Inflammatory macrophage treated with lipopolysaccharide for 4 hours (primary cell): Measurements from ENCODE around the gene BDH2.

Source experiments
- DNase-seq: peaks from one replicate; pipeline ENCODE4 v3.0.0-alpha.2; 2020

The BDH2 gene

GRCh38 chr4:103099691-103100392, at the start of gene BDH2:
TSS of gene BDH2 (minus strand) at chr4:103099834. CDS start at chr4:103096254, 3,580 bp downstream.
- DNase-seq, result peak; percentile 96

DNA sequence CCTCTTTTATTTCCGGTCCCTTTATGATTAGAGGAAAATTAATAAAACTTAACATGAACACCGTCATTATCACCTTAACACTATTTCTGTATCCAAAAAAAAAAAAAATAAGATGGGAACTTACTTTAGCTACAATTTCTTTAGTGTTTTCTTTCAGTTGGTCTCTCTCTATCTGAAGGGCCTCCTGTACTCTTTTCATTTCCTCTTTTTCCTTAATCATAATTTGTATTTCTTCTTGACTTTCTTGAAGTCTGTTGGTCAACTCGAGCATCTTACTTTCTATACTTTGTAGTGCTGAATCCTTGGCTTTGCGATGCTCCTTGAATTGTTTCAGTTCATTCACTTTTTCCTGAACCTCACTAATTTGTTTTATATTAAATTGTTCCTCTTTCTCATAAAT, 45.3 kb upstream of the BDH2 start:
- no peak for DNase-seq

DNA sequence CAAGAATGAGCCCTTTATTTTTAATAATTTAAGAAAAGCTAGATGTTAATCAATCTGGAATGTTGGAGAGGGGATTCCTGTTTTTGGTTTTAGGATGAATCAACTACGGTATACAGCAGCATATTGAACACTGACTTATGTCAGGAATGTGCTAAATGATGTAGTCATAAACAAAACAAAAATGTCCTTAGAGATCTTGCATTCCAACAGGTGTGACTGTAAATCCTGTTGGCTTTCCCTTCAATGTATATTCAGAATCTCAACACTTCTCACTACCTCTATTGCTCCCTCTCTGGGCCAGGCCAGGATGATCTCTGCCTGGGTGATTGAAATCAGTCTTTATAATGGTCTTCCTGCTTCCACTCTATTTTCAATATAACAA, 37.8 kb upstream of the BDH2 start:
- DNase-seq, result no peak

DNA sequence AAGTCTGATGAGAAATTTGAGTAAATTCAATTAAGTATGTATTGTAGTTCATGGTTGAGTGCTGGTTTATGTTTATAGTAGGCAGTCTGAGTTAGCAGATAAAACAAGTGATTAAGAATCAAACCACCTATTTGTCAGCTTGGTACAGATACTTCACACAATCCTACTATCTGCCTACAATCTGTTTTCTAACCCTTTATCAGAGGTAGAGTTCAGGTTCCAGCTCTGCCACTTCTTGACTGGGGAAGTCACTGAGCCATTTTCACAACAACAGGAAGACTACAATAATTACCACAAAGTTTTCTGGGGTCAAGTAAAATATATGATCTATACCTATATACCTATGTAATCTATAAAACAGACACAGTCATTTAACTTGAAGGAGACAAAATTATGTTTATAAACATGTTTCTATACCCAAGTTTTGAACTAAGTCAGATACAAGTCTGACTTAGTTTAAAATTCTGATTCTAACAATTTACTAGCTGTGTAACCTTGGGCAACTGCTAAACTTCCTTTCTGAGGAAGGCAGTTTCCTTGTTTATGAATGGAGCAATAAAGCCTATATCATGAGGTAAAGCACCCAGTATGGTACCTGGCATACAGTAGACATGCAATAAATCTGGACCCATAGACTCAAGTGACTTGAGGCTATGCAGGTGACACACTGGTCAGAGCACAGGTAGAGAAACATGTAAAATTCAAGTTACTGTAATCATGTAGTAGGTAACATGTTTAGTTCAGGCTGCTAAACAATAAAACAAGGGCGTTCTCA, 37.2 kb upstream of the BDH2 start:
- no peak for DNase-seq

DNA sequence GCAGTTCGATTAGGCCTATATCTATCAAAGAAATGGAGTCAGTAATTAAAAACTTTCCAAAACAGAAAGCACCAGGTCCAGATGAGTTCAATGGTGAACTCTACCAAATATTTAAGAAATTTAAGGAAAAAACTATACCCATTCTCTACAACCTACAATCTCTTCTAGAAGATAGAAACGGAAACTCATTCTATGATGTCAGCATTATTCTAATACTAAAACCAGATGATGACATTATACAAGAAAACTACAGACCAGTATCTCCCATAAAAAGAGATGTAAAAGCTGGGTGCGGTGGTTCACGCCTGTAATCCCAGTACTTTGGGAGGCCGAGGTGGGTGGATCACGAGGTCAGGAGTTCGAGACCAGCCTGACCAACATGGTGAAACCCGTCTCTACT, 29.5 kb upstream of the BDH2 start:
- peak; percentile 7 for DNase-seq

GRCh38 chr4:103126126-103126525, 26.5 kb upstream of the BDH2 start:
- no peak for DNase-seq

DNA sequence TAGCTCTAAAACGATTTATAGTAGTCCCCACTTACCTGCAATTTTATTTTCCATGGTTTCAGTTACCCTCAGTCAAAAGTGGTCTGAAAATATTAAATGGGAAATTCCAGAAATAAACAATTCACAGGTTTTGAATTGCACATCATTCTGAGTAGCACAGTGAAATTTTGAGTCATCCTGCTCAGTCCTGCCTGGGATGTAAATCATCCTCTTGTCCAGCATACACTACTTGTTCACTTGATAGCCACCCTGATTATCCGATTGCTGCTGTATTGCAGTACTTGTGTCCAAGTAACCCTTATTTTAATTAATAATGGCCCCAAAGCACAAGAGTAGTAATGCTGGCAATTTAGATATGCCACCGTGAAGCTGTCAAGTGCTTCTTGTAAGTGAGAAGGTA, 23.5 kb upstream of the BDH2 start:
- DNase-seq, result no peak

DNA sequence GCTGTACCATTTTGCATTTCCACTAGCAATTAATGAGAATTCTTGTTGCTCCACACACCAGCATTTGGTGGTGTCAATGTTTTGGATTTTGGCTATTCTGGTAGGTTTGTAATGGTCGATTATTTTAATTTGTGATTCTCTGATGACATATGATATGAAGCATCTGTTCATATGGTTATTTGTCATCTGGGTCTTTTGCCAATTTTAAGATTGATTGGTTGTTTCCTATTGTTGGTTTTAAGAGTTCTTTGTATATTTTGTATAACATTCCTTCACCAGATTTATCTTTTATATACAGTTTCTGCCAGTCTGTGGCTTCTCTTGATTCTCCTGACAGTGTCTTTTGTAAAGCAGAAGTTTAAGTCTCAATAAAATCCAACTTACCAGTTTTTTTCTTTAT, 18.5 kb upstream of the BDH2 start:
- no peak for DNase-seq

GRCh38 chr4:103111598-103111997, 12.0 kb upstream of the BDH2 start:
- DNase-seq, result no peak

DNA sequence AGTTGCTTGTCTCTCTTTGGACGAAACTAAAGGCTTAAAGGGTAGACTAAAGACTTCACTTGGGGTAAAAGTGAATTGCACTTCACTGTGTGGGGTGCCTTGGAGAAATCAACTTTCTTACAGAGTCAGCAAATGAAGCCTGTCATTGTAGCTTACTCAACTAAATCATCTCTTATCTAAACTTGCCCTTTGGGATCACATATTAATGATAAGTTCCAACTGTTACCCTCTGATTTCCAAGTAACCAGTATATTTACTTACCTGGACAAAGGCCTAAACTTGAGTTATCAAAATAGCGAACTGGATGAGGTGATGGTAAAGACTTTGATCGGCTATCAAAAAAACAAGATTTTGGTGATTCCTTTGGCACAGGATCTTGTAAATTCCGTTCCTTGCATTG, 8.9 kb upstream of the BDH2 start:
- DNase-seq, result no peak

DNA sequence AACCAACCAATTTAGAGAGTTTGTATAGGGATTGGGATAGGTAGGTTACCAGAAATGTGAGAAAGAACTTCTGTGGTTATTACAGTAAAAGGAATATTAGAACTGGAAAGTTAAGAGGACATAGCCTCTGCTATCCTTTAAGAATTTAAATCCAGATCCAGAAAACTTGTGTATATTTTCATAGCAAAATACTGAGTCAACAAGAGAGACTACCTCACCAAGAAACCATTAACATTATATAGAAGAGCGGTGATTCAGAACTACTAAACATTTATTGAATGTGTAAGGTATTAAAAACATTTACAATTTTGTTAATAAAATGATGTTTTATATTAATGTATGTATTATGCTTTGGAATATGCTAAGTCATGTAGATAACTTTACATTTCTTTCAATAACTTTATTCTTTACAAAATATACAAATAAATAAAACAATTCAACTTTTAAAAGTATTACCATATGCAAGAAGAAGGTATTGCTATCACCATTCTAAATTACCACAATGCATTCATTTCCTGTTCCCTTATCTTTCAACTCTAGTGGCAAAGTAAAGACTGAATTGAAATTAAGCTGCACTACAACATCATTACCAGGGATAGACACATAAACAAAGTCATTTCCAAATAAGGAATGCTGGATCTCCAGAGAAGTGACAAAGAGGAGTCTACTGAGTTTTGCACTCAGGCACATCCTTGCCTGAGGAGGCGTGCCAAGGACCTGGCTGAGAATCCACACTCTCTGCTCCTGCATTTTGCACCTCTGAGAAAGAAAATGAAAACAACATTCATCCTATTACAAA, 6.1 kb upstream of the BDH2 start:
- no peak for DNase-seq

DNA sequence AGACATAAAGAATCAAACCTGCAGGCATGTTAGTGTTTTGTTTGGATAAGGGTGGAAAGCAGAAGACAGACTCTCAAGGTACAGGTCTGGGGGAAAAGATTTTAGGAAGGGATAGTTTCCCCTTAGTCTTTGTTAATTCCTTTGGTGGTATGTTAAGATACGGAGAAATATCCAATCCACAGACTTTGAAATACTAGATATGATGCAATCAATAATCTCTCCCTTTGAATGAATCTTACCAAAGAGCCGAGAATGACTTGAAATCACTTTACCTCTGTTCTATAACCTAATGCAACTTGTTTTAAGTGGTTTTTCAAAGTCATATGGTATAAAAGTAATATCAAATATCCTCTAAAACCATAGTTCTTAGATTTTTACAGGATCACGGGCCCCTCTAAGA, 5.3 kb upstream of the BDH2 start:
- DNase-seq, result no peak

DNA sequence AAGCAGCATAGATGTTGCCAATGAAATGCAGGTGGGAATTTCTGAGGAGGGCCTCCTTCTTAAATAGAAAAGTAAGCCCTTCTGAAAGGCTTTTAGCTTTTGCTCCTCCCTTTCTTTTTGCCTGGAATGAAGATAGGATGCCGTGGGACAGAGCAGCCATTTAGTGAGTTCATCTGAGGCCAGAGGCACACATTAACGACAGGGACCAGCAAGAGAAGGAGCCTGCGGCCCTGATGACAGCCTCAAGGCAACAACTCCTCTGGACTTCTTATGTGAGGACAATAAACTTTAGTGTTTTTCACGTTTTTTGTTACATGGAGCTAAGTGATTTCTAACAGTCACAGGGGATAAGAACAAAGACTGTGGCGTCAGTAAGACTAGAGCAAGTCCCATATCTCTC, 1.1 kb upstream of the BDH2 start:
- no peak for DNase-seq

DNA sequence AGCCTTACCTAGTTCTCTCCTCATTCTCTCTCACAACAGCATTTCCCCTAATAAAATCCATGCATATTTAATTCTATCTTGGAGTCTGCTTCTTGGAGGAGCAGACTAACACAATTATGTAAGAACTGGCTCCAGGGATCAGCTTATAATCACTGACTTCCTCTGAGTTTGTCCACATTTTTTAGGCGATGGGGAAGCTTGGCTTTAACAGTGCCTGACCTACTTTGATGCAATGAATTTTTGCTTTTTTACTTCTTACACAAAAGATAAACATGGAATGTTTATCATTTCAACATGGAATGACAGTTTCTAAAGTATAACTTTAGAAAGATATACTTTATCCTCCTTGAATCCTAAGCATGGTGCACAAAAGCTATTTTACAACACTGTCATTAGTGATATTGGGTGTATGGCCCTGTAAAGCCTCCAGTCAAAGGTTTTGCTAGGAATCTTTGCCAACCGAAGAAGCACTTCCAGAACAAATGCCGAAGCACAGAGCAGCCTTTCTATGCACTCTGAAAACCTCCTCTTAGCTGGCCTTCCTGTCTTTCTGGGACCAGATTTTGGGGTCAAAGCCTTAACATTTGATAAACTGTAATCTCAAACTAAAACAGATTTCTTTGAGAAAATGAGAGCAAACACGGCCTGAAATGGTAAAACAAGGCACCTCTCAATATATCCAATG, 736 bp downstream of the BDH2 start:
- peak; percentile 16 for DNase-seq

DNA sequence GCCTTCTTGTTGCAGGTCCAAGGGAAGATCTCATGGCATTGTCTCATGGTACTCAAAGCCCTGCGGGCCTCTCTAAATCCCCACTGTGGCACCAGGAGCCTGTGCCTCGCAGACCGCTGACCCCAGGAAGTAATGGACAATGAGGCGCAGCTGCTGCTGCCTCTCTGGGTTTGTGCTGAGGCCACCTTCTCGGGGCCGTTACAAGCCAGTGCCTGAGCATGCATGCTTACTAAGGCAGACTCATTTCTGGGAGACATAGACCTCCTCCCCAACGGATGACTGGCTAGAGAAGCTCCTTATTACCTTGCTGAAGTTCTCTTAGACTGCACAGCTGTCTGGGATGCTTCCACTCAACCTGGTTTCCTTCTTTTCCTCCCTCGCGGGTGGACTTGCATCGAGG, 1.3 kb downstream of the BDH2 start:
- DNase-seq, result no peak

DNA sequence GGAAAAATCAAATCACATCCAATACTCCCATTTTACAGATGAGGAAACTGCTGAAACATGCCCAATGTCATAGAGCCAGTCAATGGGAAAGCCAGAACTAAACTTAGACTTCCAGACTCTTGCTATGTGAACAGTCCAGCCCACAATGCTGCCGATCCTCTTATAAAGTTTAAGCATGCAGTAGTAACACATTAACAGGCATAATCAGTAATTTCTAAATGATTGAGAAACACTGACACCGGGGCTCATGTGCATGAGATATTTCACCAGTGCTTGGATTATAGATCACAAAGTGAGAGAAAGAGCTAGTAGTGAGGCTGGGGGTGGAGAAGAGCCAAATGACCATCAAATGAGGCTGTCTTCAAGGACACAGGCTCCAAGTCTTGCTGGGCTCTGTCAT, 2.5 kb downstream of the BDH2 start:
- DNase-seq, result no peak

DNA sequence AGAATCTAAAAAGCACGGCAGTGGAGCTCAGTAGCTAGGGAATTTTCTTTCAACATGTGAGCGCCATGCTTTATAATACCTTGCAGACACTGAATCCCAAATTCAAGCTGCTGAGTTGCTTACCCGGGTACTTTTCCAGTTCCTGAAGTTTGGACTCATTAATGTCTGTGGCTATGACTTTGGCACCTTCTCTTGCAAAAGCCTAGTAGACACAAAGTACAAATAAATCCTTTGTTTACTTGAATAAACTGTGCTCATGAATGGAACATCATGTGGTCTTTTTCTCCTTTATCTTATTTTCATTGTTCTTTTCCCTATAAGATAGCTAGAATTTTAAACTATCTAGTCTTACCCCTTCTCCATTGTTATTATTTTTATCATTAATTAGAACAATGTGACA, 4.6 kb downstream of the BDH2 start:
- DNase-seq, result no peak

- peak; percentile 40 for DNase-seq
Observed at GRCh38 chr4:103092245-103092644, 7.4 kb downstream of the BDH2 start.

DNA sequence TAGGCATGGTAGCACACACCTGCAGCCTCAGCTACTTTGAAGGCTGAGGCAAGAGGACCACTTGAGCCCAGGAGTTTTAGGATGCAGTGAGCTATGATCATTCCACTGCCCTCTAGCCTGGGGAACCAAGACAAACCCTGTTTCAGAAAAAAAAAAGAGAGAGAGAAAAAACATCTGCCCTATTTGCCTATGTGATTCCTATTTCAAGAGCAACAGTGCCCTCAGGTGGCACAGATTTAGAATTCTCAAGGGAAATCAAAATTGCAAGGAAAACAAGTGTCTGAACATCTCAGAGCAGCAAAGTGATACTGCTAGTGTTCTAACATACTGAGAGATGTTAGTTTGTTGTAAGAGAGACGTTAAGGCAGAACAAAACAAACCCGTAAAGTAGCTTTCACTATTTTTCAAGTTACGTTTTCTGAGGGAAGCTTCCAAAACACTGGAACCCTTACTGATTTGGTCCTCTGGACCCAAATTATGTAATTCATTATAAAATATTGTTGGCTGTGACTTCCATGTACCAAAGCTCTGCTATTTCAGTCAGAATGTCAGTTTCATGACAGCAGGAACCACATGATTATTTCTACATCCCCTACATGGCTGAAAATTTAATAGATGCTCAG, 7.9 kb downstream of the BDH2 start:
- peak; percentile 59 for DNase-seq

DNA sequence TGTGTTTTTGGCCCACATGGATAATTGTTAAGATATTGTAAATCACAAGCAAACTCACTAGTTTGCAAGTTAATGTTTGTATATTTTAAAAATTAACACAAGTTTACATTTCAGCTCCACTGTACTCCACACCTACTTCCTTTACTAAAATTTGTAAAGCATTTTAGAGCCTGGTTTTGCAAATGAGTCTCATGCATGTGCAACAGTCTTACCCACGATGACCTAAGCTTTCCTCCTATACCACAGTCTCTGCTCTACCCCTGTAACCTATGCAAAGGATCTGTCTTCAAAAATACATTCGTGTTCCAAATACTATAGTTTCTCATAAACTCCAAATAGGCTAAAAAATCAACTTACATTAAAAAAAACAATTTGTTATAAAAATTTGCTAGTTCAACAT, 10.2 kb downstream of the BDH2 start:
- no peak for DNase-seq

- DNase-seq, result no peak
Observed at GRCh38 chr4:103086551-103086950, 13.1 kb downstream of the BDH2 start.

- no peak for DNase-seq
Observed at GRCh38 chr4:103085555-103086196, 14.0 kb downstream of the BDH2 start.
